Measurements from ENCODE around the gene POU5F2. TPM values are rescaled to one million over a fixed set of nuclear protein-coding genes. Genes with fewer than 3 reads are reported as not detected.

Gene POU5F2
- total and polyA plus RNA-seq, 2 of the 8 experiments (the other 6 are each of a cell fraction or from before 2014, with no cell fraction given) = 0.06 to 0.08 TPM

- no peak overlapping the region for H3K9ac ChIP-seq (replicated peaks in 1 of 4; ENCODE audit: extremely low read depth in 1 of 4, low read depth in 3 of 4, low read length in 3 of 4)
- H3K18ac ChIP-seq (ENCODE audit: extremely low read depth, low read length) = no peak overlapping the region
- no peak overlapping the region for H2BK12ac ChIP-seq (ENCODE audit: low read depth, low read length)
- WGBS, 2 experiments (ENCODE audit: extremely low coverage in 1 of 2, insufficient coverage in 1 of 2, insufficient read length in 1 of 2, insufficient replicate concordance in 2 of 2, low coverage in 1 of 2, low lambda C conversion rate in 2 of 2, missing lambda C conversion rate in 1 of 2) = 89% methylated on average over 1 of the region's 1 CpG; no CpG with 5 or more reads in 1 of the 2 experiments
- no peak overlapping the region for H2BK5ac ChIP-seq (ENCODE audit: low read depth, low read length)
- H3K79me1 ChIP-seq (ENCODE audit: low read depth, low read length) = no peaks in the 10 kb centered on the region
- no peaks in the 10 kb centered on the region for H3K23me2 ChIP-seq (ENCODE audit: low read depth, low read length)
- H4K8ac ChIP-seq (ENCODE audit: extremely low read depth, insufficient read depth, low read length) = no peak overlapping the region
- H4K91ac ChIP-seq (replicated peaks; ENCODE audit: insufficient read length, low read length) = no peak overlapping the region
- H2AK5ac ChIP-seq (ENCODE audit: low read depth, low read length) = no peak overlapping the region
- no peak overlapping the region for H2BK120ac ChIP-seq (replicated peaks; ENCODE audit: low read depth, low read length)
- no peaks in the 10 kb centered on the region for H4K20me1 ChIP-seq (replicated peaks in 1 of 2; ENCODE audit: control insufficient read depth in 1 of 2, insufficient read depth in 2 of 2, low read length in 2 of 2)
- no peaks in the 10 kb centered on the region for H3K9me3 ChIP-seq (ENCODE audit: insufficient read depth in 2 of 2, low read depth in 1 of 2, low read length in 1 of 2)
- ChIA-PET CTCF (ENCODE audit: partially characterized antibody) (interaction anchor here (0.6 to 2.1 kb wide), 8 partner anchors 11 to 186 kb away, joined by 3 to 11 read pairs (median 4); no protein-coding TSS in a partner anchor), POLR2A (ENCODE audit: partially characterized antibody) (no interaction called here)
- H3K27ac ChIP-seq (ENCODE audit: low read depth, low read length) = no peak overlapping the region
- DNase-seq (ENCODE audit: low read depth in 1 of 2, low spot score in 2 of 2) = no peak
- no peak overlapping the region for H2AFZ ChIP-seq (ENCODE audit: low read length)
- H3K14ac ChIP-seq (ENCODE audit: insufficient read length) = no peak overlapping the region
- no peak overlapping the region for H3K23ac ChIP-seq (ENCODE audit: insufficient read length)
- no peaks in the 10 kb centered on the region for H3K36me3 ChIP-seq (ENCODE audit: control insufficient read depth in 2 of 4, insufficient read depth in 4 of 4, low read length in 3 of 4)
- no peaks in the 10 kb centered on the region for H3K4me1 ChIP-seq (replicated peaks in 1 of 4; ENCODE audit: control insufficient read depth in 3 of 4, insufficient read depth in 4 of 4, low read length in 3 of 4)
- H3K4ac ChIP-seq (replicated peaks; ENCODE audit: insufficient read length, low read depth, low read length) = no peak overlapping the region
- H3K27me3 ChIP-seq (replicated peaks in 1 of 4; ENCODE audit: control insufficient read depth in 3 of 4, extremely low read depth in 1 of 4, insufficient read depth in 3 of 4, low read length in 3 of 4) = peaks cover 0 to 2% (median 0%) of the 10 kb centered on the region in 4 experiments; a peak in 1 of 7 replicates
- H2BK20ac ChIP-seq (ENCODE audit: low read length) = no peak overlapping the region
- no peak overlapping the region for H3K56ac ChIP-seq (replicated peaks; ENCODE audit: insufficient read length, low read depth, low read length)
- no peaks in the 10 kb centered on the region for H3K79me2 ChIP-seq (ENCODE audit: control insufficient read depth in 1 of 2, insufficient read depth in 2 of 2, low read length in 2 of 2)
- no peak overlapping the region for H3K4me3 ChIP-seq (ENCODE audit: extremely low read depth in 1 of 4, insufficient read depth in 2 of 4, low read depth in 3 of 4, low read length in 4 of 4)
- H2BK15ac ChIP-seq (ENCODE audit: low read length) = no peak overlapping the region
- no peak for FAIRE-seq
- H3K4me2 ChIP-seq (ENCODE audit: insufficient read depth in 1 of 2, low read depth in 2 of 2, low read length in 2 of 2) = no peak overlapping the region
- no peak overlapping the region for H4K5ac ChIP-seq (ENCODE audit: insufficient read length, low read depth, low read length)
- TF ChIP-seq RBBP5 (IDR thresholded peaks at IDR 0.05; ENCODE audit: borderline replicate concordance, low read depth, low read length) = no peak
- no peak for TF ChIP-seq ZNF274 (IDR thresholded peaks at IDR 0.05; ENCODE audit: borderline replicate concordance, extremely low read depth, low read length)
- TF ChIP-seq MAX (IDR thresholded peaks at IDR 0.05) = no peak
- TF ChIP-seq GABPA (IDR thresholded peaks at IDR 0.05; ENCODE audit: borderline replicate concordance, insufficient read depth, low read length) = no peak
- no peak for TF ChIP-seq JUND (IDR thresholded peaks at IDR 0.05; ENCODE audit: low read length)
- no peak for TF ChIP-seq RXRA (IDR thresholded peaks at IDR 0.05; ENCODE audit: insufficient read depth, low read depth, low read length)
- no peak for TF ChIP-seq JUN (IDR thresholded peaks at IDR 0.05; ENCODE audit: low read depth, low read length)
Observed at GRCh38 chr5:93782978-93783377, 41.6 kb upstream of the POU5F2 start.
